ENCODE data around the gene SCAMP4. TPM values are rescaled to one million over a fixed set of nuclear protein-coding genes. Genes with fewer than 3 reads are reported as not detected.

SCAMP4 gene
- total and polyA plus RNA-seq, 2 of the 13 experiments (the other 11 are each of a cell fraction or from before 2014, with no cell fraction given): 10.7 to 13.7 TPM

GRCh38 chr19:1902923-1903322, 2.3 kb upstream of the SCAMP4 start (continued):
- TF ChIP-seq, protein P1, sequence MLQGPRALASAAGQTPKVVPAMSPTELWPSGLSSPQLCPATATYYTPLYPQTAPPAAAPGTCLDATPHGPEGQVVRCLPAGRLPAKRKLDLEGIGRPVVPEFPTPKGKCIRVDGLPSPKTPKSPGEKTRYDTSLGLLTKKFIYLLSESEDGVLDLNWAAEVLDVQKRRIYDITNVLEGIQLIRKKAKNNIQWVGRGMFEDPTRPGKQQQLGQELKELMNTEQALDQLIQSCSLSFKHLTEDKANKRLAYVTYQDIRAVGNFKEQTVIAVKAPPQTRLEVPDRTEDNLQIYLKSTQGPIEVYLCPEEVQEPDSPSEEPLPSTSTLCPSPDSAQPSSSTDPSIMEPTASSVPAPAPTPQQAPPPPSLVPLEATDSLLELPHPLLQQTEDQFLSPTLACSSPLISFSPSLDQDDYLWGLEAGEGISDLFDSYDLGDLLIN (CRISPR knock-in tag; IDR thresholded peaks at IDR 0.05; ENCODE audit: borderline replicate concordance): no peak
- TF ChIP-seq KAT7 (CRISPR knock-in tag; IDR thresholded peaks at IDR 0.05; ENCODE audit: borderline replicate concordance) (no peak), MLX (CRISPR knock-in tag; IDR thresholded peaks at IDR 0.05) (no peak), MTF2 (CRISPR knock-in tag; IDR thresholded peaks at IDR 0.05; ENCODE audit: borderline replicate concordance) (no peak), GFI1 (CRISPR knock-in tag; IDR thresholded peaks at IDR 0.05; ENCODE audit: borderline replicate concordance) (no peak), ZNF772 (CRISPR knock-in tag; IDR thresholded peaks at IDR 0.05) (peak; percentile 42; the same call in 1 of the 2 replicates), ZBTB21 (CRISPR knock-in tag; IDR thresholded peaks at IDR 0.05) (no peak), ZNF382 (CRISPR knock-in tag; IDR thresholded peaks at IDR 0.05; ENCODE audit: borderline replicate concordance) (no peak), SALL1 (CRISPR knock-in tag; IDR thresholded peaks at IDR 0.05) (peak; percentile 73), CBX1 (IDR thresholded peaks at IDR 0.05; ENCODE audit: low read depth) (no peak), CAMTA2 (CRISPR knock-in tag; IDR thresholded peaks at IDR 0.05; ENCODE audit: borderline replicate concordance) (no peak), ZBTB43 (CRISPR knock-in tag; conservative IDR thresholded peaks at IDR 0.05) (no peak), ZNF724P (CRISPR knock-in tag; IDR thresholded peaks at IDR 0.05; ENCODE audit: borderline replicate concordance) (no peak), NR2C2 (CRISPR knock-in tag; IDR thresholded peaks at IDR 0.05; ENCODE audit: borderline replicate concordance) (peak; percentile 44; the same call in 1 of the 2 replicates), ISL2 (CRISPR knock-in tag; IDR thresholded peaks at IDR 0.05) (no peak), BRD4 (CRISPR knock-in tag; IDR thresholded peaks at IDR 0.05) (no peak), ZNF317 (CRISPR knock-in tag; IDR thresholded peaks at IDR 0.05) (no peak), CEBPB (IDR thresholded peaks at IDR 0.05; ENCODE audit: borderline replicate concordance, low read depth, low read length) (peak; percentile 87), NR1H2 (CRISPR knock-in tag; IDR thresholded peaks at IDR 0.05; ENCODE audit: borderline replicate concordance, low read depth) (no peak), JDP2 (CRISPR knock-in tag; IDR thresholded peaks at IDR 0.05; ENCODE audit: borderline replicate concordance) (no peak)
- TF ChIP-seq, protein P2, sequence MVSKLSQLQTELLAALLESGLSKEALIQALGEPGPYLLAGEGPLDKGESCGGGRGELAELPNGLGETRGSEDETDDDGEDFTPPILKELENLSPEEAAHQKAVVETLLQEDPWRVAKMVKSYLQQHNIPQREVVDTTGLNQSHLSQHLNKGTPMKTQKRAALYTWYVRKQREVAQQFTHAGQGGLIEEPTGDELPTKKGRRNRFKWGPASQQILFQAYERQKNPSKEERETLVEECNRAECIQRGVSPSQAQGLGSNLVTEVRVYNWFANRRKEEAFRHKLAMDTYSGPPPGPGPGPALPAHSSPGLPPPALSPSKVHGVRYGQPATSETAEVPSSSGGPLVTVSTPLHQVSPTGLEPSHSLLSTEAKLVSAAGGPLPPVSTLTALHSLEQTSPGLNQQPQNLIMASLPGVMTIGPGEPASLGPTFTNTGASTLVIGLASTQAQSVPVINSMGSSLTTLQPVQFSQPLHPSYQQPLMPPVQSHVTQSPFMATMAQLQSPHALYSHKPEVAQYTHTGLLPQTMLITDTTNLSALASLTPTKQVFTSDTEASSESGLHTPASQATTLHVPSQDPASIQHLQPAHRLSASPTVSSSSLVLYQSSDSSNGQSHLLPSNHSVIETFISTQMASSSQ (IDR thresholded peaks at IDR 0.05; ENCODE audit: low read depth): no peak
- TF ChIP-seq, protein P2 (CRISPR knock-in tag; IDR thresholded peaks at IDR 0.05; ENCODE audit: borderline replicate concordance): no peak
- TF ChIP-seq, protein P3, sequence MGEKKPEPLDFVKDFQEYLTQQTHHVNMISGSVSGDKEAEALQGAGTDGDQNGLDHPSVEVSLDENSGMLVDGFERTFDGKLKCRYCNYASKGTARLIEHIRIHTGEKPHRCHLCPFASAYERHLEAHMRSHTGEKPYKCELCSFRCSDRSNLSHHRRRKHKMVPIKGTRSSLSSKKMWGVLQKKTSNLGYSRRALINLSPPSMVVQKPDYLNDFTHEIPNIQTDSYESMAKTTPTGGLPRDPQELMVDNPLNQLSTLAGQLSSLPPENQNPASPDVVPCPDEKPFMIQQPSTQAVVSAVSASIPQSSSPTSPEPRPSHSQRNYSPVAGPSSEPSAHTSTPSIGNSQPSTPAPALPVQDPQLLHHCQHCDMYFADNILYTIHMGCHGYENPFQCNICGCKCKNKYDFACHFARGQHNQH (CRISPR knock-in tag; IDR thresholded peaks at IDR 0.05): peak; percentile 41; the same call in 1 of the 2 replicates

All from HepG2 (cell line).